CD8-positive, alpha-beta memory T cell (primary cell): ENCODE measurements around the gene SEMA6C. TPM values are rescaled to one million over a fixed set of nuclear protein-coding genes. Genes with fewer than 3 reads are reported as not detected.
A peak's percentile ranks its signal among the peaks of the same experiment; 100 is the strongest.

Experiments
- CTCF ChIA-PET: fragments of 350-600 bp; sonication (Branson Sonifier 250); formaldehyde crosslinking; loops from one replicate; lab custom pipeline; 2021; ENCODE audit warnings: antibody characterized with exemption; lab: Charles Lee
- POLR2A ChIA-PET: fragments of 350-600 bp; sonication (Branson Sonifier 250); formaldehyde crosslinking; loops from one replicate; lab custom pipeline; 2021; ENCODE audit warnings: antibody characterized with exemption; lab: Charles Lee
- DNase-seq, 5 donors: peaks; one replicate each; pipeline versions ENCODE4 v3.0.0 to v3.0.0-alpha.2; 2020 to 2022; ENCODE audit warnings: mixed read lengths in 1 of 5
- H3K27ac ChIP-seq: one replicate; pipeline ENCODE4 v1.7.0; 2013; ENCODE audit warnings: low read depth, mild to moderate bottlenecking, low read length, moderate library complexity
- H3K27me3 ChIP-seq: 2 replicates; pipeline ENCODE4 v1.7.0; 2013; ENCODE audit warnings: low read length, mild to moderate bottlenecking; ENCODE audit not compliant: insufficient read depth, poor library complexity, severe bottlenecking
- H3K36me3 ChIP-seq: 2 replicates; pipeline ENCODE4 v1.7.0; 2013; ENCODE audit warnings: mild to moderate bottlenecking, low read length, moderate library complexity; ENCODE audit not compliant: insufficient read depth
- H3K4me1 ChIP-seq: 2 replicates; pipeline ENCODE4 v1.7.0; 2013; ENCODE audit warnings: mild to moderate bottlenecking, low read length, moderate library complexity; ENCODE audit not compliant: insufficient read depth
- H3K4me3 ChIP-seq: 2 replicates; pipeline ENCODE4 v1.7.0; 2013; ENCODE audit warnings: mild to moderate bottlenecking, low read length
- H3K9me3 ChIP-seq: 2 replicates; pipeline ENCODE4 v1.7.0; 2013; ENCODE audit warnings: mild to moderate bottlenecking, low read length
- H3K27ac Mint-ChIP-seq, 8 donors: one replicate each; pipeline ENCODE4 v1.8.0; 2020 to 2021; ENCODE audit warnings: mixed read lengths in 8 of 8, mild to moderate bottlenecking in 6 of 8, inconsistent platforms in 3 of 8, moderate library complexity in 3 of 8
- H3K27me3 Mint-ChIP-seq, 2 donors: one replicate each; pipeline ENCODE4 v1.8.0; 2020 to 2021; ENCODE audit warnings: mixed read lengths in 2 of 2, mild to moderate bottlenecking in 1 of 2, moderate library complexity in 1 of 2
- H3K36me3 Mint-ChIP-seq, 3 donors: one replicate each; pipeline ENCODE4 v1.8.0; 2020 to 2021; ENCODE audit warnings: mixed read lengths in 3 of 3, inconsistent platforms in 1 of 3, mild to moderate bottlenecking in 1 of 3
- H3K4me1 Mint-ChIP-seq, 3 donors: one replicate each; pipeline ENCODE4 v1.8.0; 2020 to 2021; ENCODE audit warnings: mixed read lengths in 3 of 3, inconsistent platforms in 1 of 3, mild to moderate bottlenecking in 1 of 3
- H3K4me3 Mint-ChIP-seq, 7 donors: one replicate each; pipeline ENCODE4 v1.8.0; 2020 to 2021; ENCODE audit warnings: mixed read lengths in 7 of 7, mild to moderate bottlenecking in 6 of 7, moderate library complexity in 4 of 7, inconsistent platforms in 2 of 7
- H3K9me3 Mint-ChIP-seq, 5 donors: one replicate each; pipeline ENCODE4 v1.8.0; 2020 to 2022; ENCODE audit warnings: mixed read lengths in 5 of 5, mild to moderate bottlenecking in 3 of 5, moderate library complexity in 2 of 5, inconsistent platforms in 1 of 5
- polyA plus RNA-seq: library from polyadenylated mRNA; unstranded; fragments of 300-500 nt; fragmentation: Illumina TruSeq; gene quantifications from one replicate; pipeline ENCODE4 v1.2.3, GENCODE V29; 2021
- total RNA-seq, 2 experiments: library from RNA; stranded (reverse); gene quantifications; one replicate each; pipeline ENCODE4 v1.2.3, GENCODE V29; 2021

Gene SEMA6C
- total and polyA plus RNA-seq, 3 experiments from 2014 or later: 1.5 to 3.1 (median 2.9) TPM

GRCh38 chr1:151145304-151146071, 943 bp downstream of the SEMA6C start:
- H3K36me3 Mint-ChIP-seq: peaks cover 0 to 3% (median 0%) of the 10 kb centered on the region in 3 donors
- no peaks in the 10 kb centered on the region for H3K27me3 Mint-ChIP-seq
- peak overlapping the region in 3 of 8 donors; percentile 37 to 81 (median 60) for H3K27ac Mint-ChIP-seq
- CTCF ChIA-PET: interaction anchor here (1.0 to 1.8 kb wide), 2 partner anchors 46 to 74 kb away, joined by 3 to 4 read pairs; partner anchors contain the start of gene GABPB2
- H3K27me3 ChIP-seq: no peaks in the 10 kb centered on the region
- POLR2A ChIA-PET: no interaction called here
- H3K9me3 Mint-ChIP-seq: no peaks in the 10 kb centered on the region
- H3K4me1 ChIP-seq: peaks cover 18% of the 10 kb centered on the region
- H3K4me3 ChIP-seq: peak overlapping the region; percentile 92
- no peaks in the 10 kb centered on the region for H3K9me3 ChIP-seq
- DNase-seq: peak in 1 of 5 donors; percentile 17
- no peak overlapping the region for H3K27ac ChIP-seq
- peak overlapping the region; percentile 85 to 97 (median 96) for H3K4me3 Mint-ChIP-seq
- H3K36me3 ChIP-seq: no peaks in the 10 kb centered on the region
- H3K4me1 Mint-ChIP-seq: peaks cover 10 to 24% (median 18%) of the 10 kb centered on the region in 3 donors

- H3K9me3 Mint-ChIP-seq: no peaks in the 10 kb centered on the region
Measured at GRCh38 chr1:151144474-151145303, 1.7 kb downstream of the SEMA6C start.

GRCh38 chr1:151143986-151144385, 2.4 kb downstream of the SEMA6C start:
- Histone ChIP-seq H3K4me1 (peaks cover 18% of the 10 kb centered on the region), H3K36me3 (no peaks in the 10 kb centered on the region), H3K9me3 (no peaks in the 10 kb centered on the region), H3K27me3 (no peaks in the 10 kb centered on the region), H3K4me3 (no peak overlapping the region), H3K27ac (no peak overlapping the region)
- no peaks in the 10 kb centered on the region for H3K9me3 Mint-ChIP-seq
- ChIA-PET CTCF (interaction anchor here (1.2 to 2.1 kb wide), 3 partner anchors 11 to 73 kb away, joined by 3 to 8 read pairs (median 4); partner anchors contain the start of gene GABPB2), POLR2A (no interaction called here)
- H3K4me1 Mint-ChIP-seq: peaks cover 10 to 24% (median 18%) of the 10 kb centered on the region in 3 donors
- DNase-seq: no peak
- H3K27ac Mint-ChIP-seq: peak overlapping the region in 1 of 8 donors; percentile 89
- H3K36me3 Mint-ChIP-seq: peaks cover 0 to 3% (median 0%) of the 10 kb centered on the region in 3 donors
- H3K4me3 Mint-ChIP-seq: peak overlapping the region in 3 of 7 donors; percentile 15 to 79 (median 78)
- no peaks in the 10 kb centered on the region for H3K27me3 Mint-ChIP-seq

More at GRCh38 chr1:151144474-151145303, 1.7 kb downstream of the SEMA6C start:
- peak overlapping the region; percentile 7 to 79 (median 41) for H3K4me3 Mint-ChIP-seq
- DNase-seq: no peak
- Histone ChIP-seq H3K27me3 (no peaks in the 10 kb centered on the region), H3K9me3 (no peaks in the 10 kb centered on the region), H3K4me1 (peaks cover 18% of the 10 kb centered on the region), H3K4me3 (no peak overlapping the region), H3K36me3 (no peaks in the 10 kb centered on the region), H3K27ac (no peak overlapping the region)
- peaks cover 10 to 24% (median 18%) of the 10 kb centered on the region in 3 donors for H3K4me1 Mint-ChIP-seq
- peak overlapping the region in 2 of 8 donors; percentile 24 to 43 for H3K27ac Mint-ChIP-seq
- ChIA-PET CTCF (interaction anchor here (1.0 to 2.1 kb wide), 3 partner anchors 11 to 73 kb away, joined by 3 to 8 read pairs (median 4); partner anchors contain the start of gene GABPB2), POLR2A (no interaction called here)
- H3K27me3 Mint-ChIP-seq: no peaks in the 10 kb centered on the region
- H3K36me3 Mint-ChIP-seq: peaks cover 0 to 3% (median 0%) of the 10 kb centered on the region in 3 donors

- no peak for DNase-seq
- Mint-ChIP-seq H3K4me1 (peaks cover 10 to 24% (median 18%) of the 10 kb centered on the region in 3 donors), H3K27ac (no peak overlapping the region), H3K27me3 (no peaks in the 10 kb centered on the region), H3K36me3 (peaks cover 0 to 3% (median 0%) of the 10 kb centered on the region in 3 donors), H3K4me3 (peak overlapping the region in 1 of 7 donors; percentile 44), H3K9me3 (no peaks in the 10 kb centered on the region)
- ChIA-PET POLR2A (no interaction called here), CTCF (interaction anchor here (1.2 to 2.4 kb wide), 3 partner anchors 12 to 43 kb away, joined by 3 to 9 read pairs (median 8); no protein-coding TSS in a partner anchor)
- Histone ChIP-seq H3K4me1 (peaks cover 18% of the 10 kb centered on the region), H3K27me3 (no peaks in the 10 kb centered on the region), H3K27ac (no peak overlapping the region), H3K9me3 (no peaks in the 10 kb centered on the region), H3K36me3 (no peaks in the 10 kb centered on the region), H3K4me3 (no peak overlapping the region)
Measured at GRCh38 chr1:151143057-151143435, 3.4 kb downstream of the SEMA6C start.

GRCh38 chr1:151142411-151143056, 3.9 kb downstream of the SEMA6C start:
- Mint-ChIP-seq H3K27me3 (no peaks in the 10 kb centered on the region), H3K36me3 (peaks cover 0 to 3% (median 0%) of the 10 kb centered on the region in 3 donors), H3K4me1 (peaks cover 10 to 23% (median 16%) of the 10 kb centered on the region in 3 donors), H3K27ac (no peak overlapping the region), H3K4me3 (no peak overlapping the region), H3K9me3 (no peaks in the 10 kb centered on the region)
- Histone ChIP-seq H3K27ac (no peak overlapping the region), H3K27me3 (no peaks in the 10 kb centered on the region), H3K4me3 (no peak overlapping the region), H3K9me3 (no peaks in the 10 kb centered on the region), H3K36me3 (no peaks in the 10 kb centered on the region), H3K4me1 (peaks cover 18% of the 10 kb centered on the region)
- DNase-seq: no peak
- ChIA-PET POLR2A (interaction anchor here (0.6 kb wide), 1 partner anchor 14 kb away, joined by 3 read pairs; no protein-coding TSS in a partner anchor), CTCF (interaction anchor here (2.0 to 2.4 kb wide), 2 partner anchors 13 to 42 kb away, joined by 5 to 9 read pairs; no protein-coding TSS in a partner anchor)

- ChIA-PET POLR2A (no interaction called here), CTCF (interaction anchor here (1.2 kb wide), 1 partner anchor 56 kb away, joined by 3 read pairs; no protein-coding TSS in a partner anchor)
- no peak for DNase-seq
- Mint-ChIP-seq H3K27me3 (peaks cover 0 to 2% of the 10 kb centered on the region in 2 donors), H3K4me3 (no peak overlapping the region), H3K36me3 (peaks cover 0 to 2% (median 0%) of the 10 kb centered on the region in 3 donors), H3K4me1 (no peaks in the 10 kb centered on the region), H3K27ac (no peak overlapping the region), H3K9me3 (no peaks in the 10 kb centered on the region)
- H3K9me3 ChIP-seq: no peaks in the 10 kb centered on the region
- H3K4me1 ChIP-seq: no peaks in the 10 kb centered on the region
- no peak overlapping the region for H3K27ac ChIP-seq
- H3K27me3 ChIP-seq: no peaks in the 10 kb centered on the region
- no peaks in the 10 kb centered on the region for H3K36me3 ChIP-seq
- H3K4me3 ChIP-seq: no peak overlapping the region
Measured at GRCh38 chr1:151137789-151138188, 8.6 kb downstream of the SEMA6C start.
